ENCODE data around the gene CCDC59.
"Not testable (repeated sequence)": the region's sequence is repeated elsewhere in the genome, so short reads cannot be mapped to it uniquely, and the experiment has no call there.

CCDC59 gene

DNA sequence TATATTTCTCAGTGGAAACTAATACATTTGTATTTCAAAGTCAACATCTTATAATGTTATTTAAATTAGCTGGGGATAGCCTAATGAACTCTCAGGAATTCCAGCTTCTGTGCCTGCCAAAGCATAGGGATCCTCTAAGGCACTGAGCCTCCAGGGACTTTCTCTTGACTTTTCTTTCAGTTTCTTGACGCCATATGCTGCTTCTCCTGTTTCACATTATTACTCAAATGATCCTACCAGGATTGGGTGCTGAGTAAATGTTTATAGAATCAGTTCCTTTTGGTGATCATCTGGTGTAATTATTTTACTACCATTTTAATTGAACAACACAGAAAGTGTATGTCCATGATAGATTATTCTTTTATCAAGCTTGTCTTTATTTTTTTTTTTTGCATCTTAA, 8.0 kb upstream of the CCDC59 start:
- Histone ChIP-seq H3K18ac (ENCODE audit: low read length) (no peak overlapping the region), H3K4me2 (ENCODE audit: low read length) (no peak overlapping the region), H3K79me1 (ENCODE audit: low read length) (no peaks in the 10 kb centered on the region), H4K12ac (ENCODE audit: low read depth, low read length) (no peak overlapping the region), H3K4me1 (ENCODE audit: control insufficient read depth in 1 of 2, insufficient read depth in 2 of 2, low read length in 2 of 2) (no peaks in the 10 kb centered on the region), H3K9ac (ENCODE audit: low read length) (no peak overlapping the region), H3K27me3 (ENCODE audit: insufficient read depth, low read length) (no peaks in the 10 kb centered on the region), H3K4ac (ENCODE audit: low read depth, low read length) (no peak overlapping the region), H2BK12ac (ENCODE audit: low read length) (no peak overlapping the region), H2BK5ac (ENCODE audit: low read depth, low read length, poor library complexity) (no peak overlapping the region), H3K4me3 (ENCODE audit: low read depth, low read length) (no peak overlapping the region), H3K14ac (ENCODE audit: low read length) (no peak overlapping the region), H4K8ac (ENCODE audit: low read depth, low read length) (no peak overlapping the region), H3K79me2 (ENCODE audit: control insufficient read depth, insufficient read depth, low read length, poor library complexity) (no peaks in the 10 kb centered on the region), H2AFZ (ENCODE audit: insufficient read depth, low read length, poor library complexity) (no peak overlapping the region), H3K27ac (ENCODE audit: low read depth, low read length) (no peak overlapping the region), H4K91ac (ENCODE audit: low read depth, low read length) (no peak overlapping the region), H2BK120ac (ENCODE audit: insufficient read depth, low read length, poor library complexity) (no peak overlapping the region), H3K23ac (ENCODE audit: low read length) (no peak overlapping the region), H2AK5ac (ENCODE audit: low read length) (no peak overlapping the region), H3K36me3 (ENCODE audit: control insufficient read depth in 1 of 2, insufficient read depth in 2 of 2, low read length in 2 of 2) (peaks cover 1 to 2% of the 10 kb centered on the region in 2 experiments), H3K9me3 (ENCODE audit: insufficient read depth, low read depth, low read length) (peaks cover 2% of the 10 kb centered on the region)
- DNase-seq = no peak
- WGBS (ENCODE audit: extremely low coverage, insufficient coverage, insufficient read length) = no CpG with 5 or more reads among the region's 1 CpG

DNA sequence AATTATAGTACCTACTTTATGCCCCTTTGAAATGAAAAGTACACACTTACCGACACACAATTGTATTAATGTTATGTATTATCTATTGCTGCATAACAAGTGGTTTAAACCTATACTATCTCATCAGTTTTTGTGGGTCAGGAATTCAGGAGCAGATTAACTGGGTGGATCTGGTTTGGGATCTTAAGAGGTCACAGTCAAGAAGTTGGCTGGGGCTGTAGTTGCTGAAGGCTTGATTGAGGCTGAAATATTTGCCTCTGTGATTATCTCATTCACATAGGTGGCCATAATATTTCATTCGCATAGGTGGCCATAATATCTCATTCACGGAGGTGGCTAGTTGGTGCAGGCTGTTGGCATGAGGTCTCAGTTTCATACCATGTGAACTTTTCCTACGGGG, 5.8 kb upstream of the CCDC59 start:
- no peak overlapping the region for H3K27ac ChIP-seq (ENCODE audit: low read depth, low read length)
- H4K12ac ChIP-seq (ENCODE audit: low read depth, low read length) = no peak overlapping the region
- H4K8ac ChIP-seq (ENCODE audit: low read depth, low read length) = no peak overlapping the region
- H3K14ac ChIP-seq (ENCODE audit: low read length) = no peak overlapping the region
- H3K4ac ChIP-seq (ENCODE audit: low read depth, low read length) = no peak overlapping the region
- H2BK5ac ChIP-seq (ENCODE audit: low read depth, low read length, poor library complexity) = no peak overlapping the region
- H3K27me3 ChIP-seq (ENCODE audit: insufficient read depth, low read length) = no peaks in the 10 kb centered on the region
- no peak overlapping the region for H2AK5ac ChIP-seq (ENCODE audit: low read length)
- no peak overlapping the region for H3K4me2 ChIP-seq (ENCODE audit: low read length)
- no peak for DNase-seq
- no peak overlapping the region for H2BK120ac ChIP-seq (ENCODE audit: insufficient read depth, low read length, poor library complexity)
- peaks cover 1 to 2% of the 10 kb centered on the region in 2 experiments for H3K36me3 ChIP-seq (ENCODE audit: control insufficient read depth in 1 of 2, insufficient read depth in 2 of 2, low read length in 2 of 2)
- no peak overlapping the region for H2BK12ac ChIP-seq (ENCODE audit: low read length)
- no peak overlapping the region for H3K9ac ChIP-seq (ENCODE audit: low read length)
- H4K91ac ChIP-seq (ENCODE audit: low read depth, low read length) = no peak overlapping the region
- H3K79me1 ChIP-seq (ENCODE audit: low read length) = no peaks in the 10 kb centered on the region
- H3K18ac ChIP-seq (ENCODE audit: low read length) = no peak overlapping the region
- no peaks in the 10 kb centered on the region for H3K79me2 ChIP-seq (ENCODE audit: control insufficient read depth, insufficient read depth, low read length, poor library complexity)
- no peak overlapping the region for H3K4me3 ChIP-seq (ENCODE audit: low read depth, low read length)
- peaks cover 2% of the 10 kb centered on the region for H3K9me3 ChIP-seq (ENCODE audit: insufficient read depth, low read depth, low read length)
- H2AFZ ChIP-seq (ENCODE audit: insufficient read depth, low read length, poor library complexity) = no peak overlapping the region
- H3K23ac ChIP-seq (ENCODE audit: low read length) = no peak overlapping the region
- no CpG with 5 or more reads among the region's 4 CpGs for WGBS (ENCODE audit: extremely low coverage, insufficient coverage, insufficient read length)
- peaks cover 0 to 2% of the 10 kb centered on the region in 2 experiments for H3K4me1 ChIP-seq (ENCODE audit: control insufficient read depth in 1 of 2, insufficient read depth in 2 of 2, low read length in 2 of 2)

DNA sequence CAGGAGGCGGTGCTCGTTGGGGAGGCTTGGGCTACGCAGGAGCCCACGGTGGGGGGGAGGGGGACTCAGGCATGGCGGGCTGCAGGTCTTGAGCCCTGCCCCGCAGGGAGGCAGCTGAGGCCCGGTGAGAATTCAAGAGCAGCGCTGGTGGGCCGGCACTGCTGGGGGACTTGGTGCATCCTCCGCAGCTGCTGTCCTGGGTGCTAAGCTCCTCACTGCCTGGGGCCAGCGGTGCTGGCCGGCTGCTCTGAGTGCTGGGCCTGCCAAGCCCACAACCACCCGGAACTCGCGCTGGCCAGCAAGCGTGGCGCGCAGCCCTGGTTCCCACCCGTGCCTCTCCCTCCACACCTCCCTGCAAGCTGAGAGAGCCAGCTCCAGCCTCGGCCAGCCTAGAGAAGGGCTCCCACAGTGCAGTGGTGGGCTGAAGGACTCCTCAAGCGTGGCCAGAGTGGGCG, 3.3 kb upstream of the CCDC59 start:
- Histone ChIP-seq H3K9me3 (ENCODE audit: insufficient read depth, low read depth, low read length) (peaks cover 2% of the 10 kb centered on the region), H3K9ac (ENCODE audit: low read length) (no peak overlapping the region), H4K12ac (ENCODE audit: low read depth, low read length) (no peak overlapping the region), H4K8ac (ENCODE audit: low read depth, low read length) (no peak overlapping the region), H3K23ac (ENCODE audit: low read length) (no peak overlapping the region), H3K36me3 (ENCODE audit: control insufficient read depth in 1 of 2, insufficient read depth in 2 of 2, low read length in 2 of 2) (peaks cover 1 to 2% of the 10 kb centered on the region in 2 experiments), H2AFZ (ENCODE audit: insufficient read depth, low read length, poor library complexity) (no peak overlapping the region), H3K4me1 (ENCODE audit: control insufficient read depth in 1 of 2, insufficient read depth in 2 of 2, low read length in 2 of 2) (peaks cover 0 to 2% of the 10 kb centered on the region in 2 experiments), H3K14ac (ENCODE audit: low read length) (no peak overlapping the region), H3K4me3 (ENCODE audit: low read depth, low read length) (no peak overlapping the region), H3K4ac (ENCODE audit: low read depth, low read length) (no peak overlapping the region), H2BK12ac (ENCODE audit: low read length) (no peak overlapping the region), H3K79me2 (ENCODE audit: control insufficient read depth, insufficient read depth, low read length, poor library complexity) (peaks cover 6% of the 10 kb centered on the region), H2BK5ac (ENCODE audit: low read depth, low read length, poor library complexity) (no peak overlapping the region), H2BK120ac (ENCODE audit: insufficient read depth, low read length, poor library complexity) (no peak overlapping the region), H4K91ac (ENCODE audit: low read depth, low read length) (no peak overlapping the region), H3K18ac (ENCODE audit: low read length) (no peak overlapping the region), H3K4me2 (ENCODE audit: low read length) (no peak overlapping the region), H3K27ac (ENCODE audit: low read depth, low read length) (no peak overlapping the region), H3K27me3 (ENCODE audit: insufficient read depth, low read length) (no peaks in the 10 kb centered on the region), H2AK5ac (ENCODE audit: low read length) (no peak overlapping the region), H3K79me1 (ENCODE audit: low read length) (peaks cover 6% of the 10 kb centered on the region)
- DNase-seq = no peak
- no CpG with 5 or more reads among the region's 22 CpGs for WGBS (ENCODE audit: extremely low coverage, insufficient coverage, insufficient read length)

DNA sequence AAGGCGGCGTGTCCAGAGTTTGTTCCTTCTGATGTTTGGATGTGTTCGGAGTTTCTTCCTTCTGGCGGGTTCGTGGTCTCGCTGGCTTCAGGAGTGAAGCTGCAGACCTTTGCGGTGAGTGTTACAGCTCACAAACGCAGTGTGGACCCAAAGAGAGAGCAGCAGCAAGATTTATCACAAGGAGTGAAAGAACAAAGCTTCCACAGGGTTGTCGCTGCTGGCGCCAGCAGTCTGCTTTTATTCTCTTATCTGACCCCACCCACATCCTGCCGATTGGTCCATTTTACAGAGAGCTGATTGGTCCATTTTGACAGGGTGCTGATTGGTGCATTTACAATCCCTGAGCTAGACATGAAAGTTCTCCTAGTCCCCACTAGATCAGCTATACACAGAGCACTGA, 2.6 kb upstream of the CCDC59 start:
- H3K4me3 ChIP-seq (ENCODE audit: low read depth, low read length) = not testable (repeated sequence)
- no CpG with 5 or more reads among the region's 11 CpGs for WGBS (ENCODE audit: extremely low coverage, insufficient coverage, insufficient read length)

More for the DNA sequence above, 2.6 kb upstream of the CCDC59 start:
- not testable (repeated sequence) for H3K36me3 ChIP-seq (ENCODE audit: control insufficient read depth in 1 of 2, insufficient read depth in 2 of 2, low read length in 2 of 2); H4K91ac ChIP-seq (ENCODE audit: low read depth, low read length); H3K9ac ChIP-seq (ENCODE audit: low read length); H3K14ac ChIP-seq (ENCODE audit: low read length); H3K23ac ChIP-seq (ENCODE audit: low read length); H2BK120ac ChIP-seq (ENCODE audit: insufficient read depth, low read length, poor library complexity); H3K4ac ChIP-seq (ENCODE audit: low read depth, low read length); H4K8ac ChIP-seq (ENCODE audit: low read depth, low read length); H4K12ac ChIP-seq (ENCODE audit: low read depth, low read length); H3K4me2 ChIP-seq (ENCODE audit: low read length); H3K79me2 ChIP-seq (ENCODE audit: control insufficient read depth, insufficient read depth, low read length, poor library complexity); H2BK5ac ChIP-seq (ENCODE audit: low read depth, low read length, poor library complexity); H3K79me1 ChIP-seq (ENCODE audit: low read length); H3K9me3 ChIP-seq (ENCODE audit: insufficient read depth, low read depth, low read length); H3K18ac ChIP-seq (ENCODE audit: low read length); H2BK12ac ChIP-seq (ENCODE audit: low read length); DNase-seq; H2AK5ac ChIP-seq (ENCODE audit: low read length); H3K4me1 ChIP-seq (ENCODE audit: control insufficient read depth in 1 of 2, insufficient read depth in 2 of 2, low read length in 2 of 2); H3K27ac ChIP-seq (ENCODE audit: low read depth, low read length); H2AFZ ChIP-seq (ENCODE audit: insufficient read depth, low read length, poor library complexity); H3K27me3 ChIP-seq (ENCODE audit: insufficient read depth, low read length)
